Activated CD4-positive, alpha-beta T cell treated with anti-CD3 and anti-CD28 coated beads for 36 hours (primary cell): Measurements from ENCODE around the gene NKAIN4. TPM values are rescaled to one million over a fixed set of nuclear protein-coding genes. Genes with fewer than 3 reads are reported as not detected.

ENCODE experiments used
- ATAC-seq: fragments of 200-7000 bp; cut with Tn5 transposase; one replicate; pipeline ENCODE4 v1.10.0; 2021; ENCODE audit warnings: mild to moderate bottlenecking, moderate library complexity
- CTCF ChIA-PET: fragments of 350-600 bp; sonication (Branson Sonifier 250); formaldehyde crosslinking; loops from one replicate; lab custom pipeline; 2021; ENCODE audit warnings: antibody characterized with exemption; lab: Charles Lee
- POLR2A ChIA-PET: fragments of 350-600 bp; sonication (Branson Sonifier 250); formaldehyde crosslinking; loops from one replicate; lab custom pipeline; 2021; ENCODE audit warnings: antibody characterized with exemption, inconsistent platforms; lab: Charles Lee
- DNase-seq: peaks from one replicate; pipeline ENCODE4 v3.0.0-alpha.2; 2020
- H3K27ac Mint-ChIP-seq: one replicate; pipeline ENCODE4 v1.8.0; 2021; ENCODE audit warnings: mixed read lengths
- H3K27me3 Mint-ChIP-seq: one replicate; pipeline ENCODE4 v1.8.0; 2021; ENCODE audit warnings: mixed read lengths
- H3K36me3 Mint-ChIP-seq: one replicate; pipeline ENCODE4 v1.8.0; 2021; ENCODE audit warnings: low read depth, mixed read lengths
- H3K4me1 Mint-ChIP-seq: one replicate; pipeline ENCODE4 v1.8.0; 2021; ENCODE audit warnings: mixed read lengths
- H3K4me3 Mint-ChIP-seq: one replicate; pipeline ENCODE4 v1.8.0; 2021; ENCODE audit warnings: mild to moderate bottlenecking, moderate library complexity, mixed read lengths
- H3K9me3 Mint-ChIP-seq: one replicate; pipeline ENCODE4 v1.8.0; 2021; ENCODE audit warnings: low read depth, mixed read lengths
- intact Hi-C, 2 experiments: fragments of 100-400 bp; cut with DNase I in 1 of 2; cut with micrococcal nuclease in 1 of 2; formaldehyde crosslinking; loops; one replicate each; pipeline versions ENCODE4 v1.14.2 to v1.15.1; 2022 to 2024; cut with DNase I, micrococcal nuclease
- total RNA-seq, 2 experiments: library from RNA; stranded (reverse); gene quantifications; one replicate each; pipeline ENCODE4 v1.2.3, GENCODE V29; 2021

Gene NKAIN4
- total RNA-seq, 2 experiments from 2014 or later: not detected

DNA sequence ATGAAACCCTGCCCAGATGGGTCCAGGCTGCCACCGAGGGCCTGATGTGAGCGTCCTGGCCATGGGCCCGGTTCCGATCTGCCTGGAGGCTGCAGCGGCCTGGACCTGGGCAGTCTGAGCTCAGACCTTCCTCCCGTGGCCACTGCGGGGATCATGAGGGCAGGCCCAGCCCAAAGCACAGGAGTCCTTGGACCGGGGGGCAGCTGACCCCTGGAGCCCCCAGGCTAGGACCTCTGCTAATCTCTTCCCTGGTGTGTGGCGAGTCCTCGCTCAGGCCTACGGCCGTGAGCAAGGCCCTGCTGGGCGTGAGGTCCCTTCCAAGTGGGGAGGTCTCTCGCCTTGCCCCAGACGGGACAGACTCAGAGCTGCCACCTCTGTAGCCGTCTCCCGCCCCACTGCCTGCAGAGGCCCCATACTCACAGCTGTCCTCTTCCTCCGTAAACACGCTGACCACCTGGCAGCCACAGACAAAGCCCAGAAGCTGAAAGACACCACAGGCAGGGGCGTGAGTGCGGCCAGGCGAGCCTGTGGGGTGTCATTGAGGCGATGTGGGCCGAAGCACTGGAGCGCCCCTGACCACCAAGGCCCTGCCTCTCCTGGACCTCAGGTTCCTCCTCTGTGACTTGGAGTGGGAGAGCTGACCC, 10.5 kb downstream of the NKAIN4 start:
- H3K36me3 Mint-ChIP-seq: no peaks in the 10 kb centered on the region
- peaks cover 5% of the 10 kb centered on the region for H3K27me3 Mint-ChIP-seq
- ATAC-seq (no peak), DNase-seq (no peak)
- intact Hi-C loops: no loop called here
- no peaks in the 10 kb centered on the region for H3K9me3 Mint-ChIP-seq
- ChIA-PET CTCF (interaction anchor here (1.0 kb wide), 1 partner anchor 34 kb away, joined by 5 read pairs; no protein-coding TSS in a partner anchor), POLR2A (no interaction called here)
- no peak overlapping the region for H3K4me3 Mint-ChIP-seq
- no peaks in the 10 kb centered on the region for H3K4me1 Mint-ChIP-seq
- H3K27ac Mint-ChIP-seq: no peak overlapping the region

DNA sequence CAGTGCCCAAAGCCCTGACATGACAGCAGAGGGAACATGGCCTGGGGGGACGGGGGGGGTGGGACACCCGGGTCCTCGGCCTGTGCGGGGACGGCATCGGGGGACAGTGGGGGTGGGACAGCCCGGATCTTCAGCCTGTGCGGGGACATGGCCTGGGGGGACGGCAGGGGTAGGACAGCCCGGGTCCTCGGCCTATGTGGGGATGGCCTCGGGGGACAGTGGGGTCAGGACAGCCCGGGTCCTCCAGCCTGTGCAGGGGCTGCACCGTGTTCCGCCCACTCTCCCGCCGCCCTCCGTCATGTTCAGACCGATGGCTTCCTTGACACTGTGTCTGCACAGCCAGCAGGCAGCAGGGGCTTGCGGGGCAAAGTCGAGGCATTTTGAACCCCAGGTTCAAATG, 11.5 kb downstream of the NKAIN4 start:
- CTCF ChIA-PET: interaction anchor here (1.0 kb wide), 1 partner anchor 35 kb away, joined by 5 read pairs; no protein-coding TSS in a partner anchor

DNA sequence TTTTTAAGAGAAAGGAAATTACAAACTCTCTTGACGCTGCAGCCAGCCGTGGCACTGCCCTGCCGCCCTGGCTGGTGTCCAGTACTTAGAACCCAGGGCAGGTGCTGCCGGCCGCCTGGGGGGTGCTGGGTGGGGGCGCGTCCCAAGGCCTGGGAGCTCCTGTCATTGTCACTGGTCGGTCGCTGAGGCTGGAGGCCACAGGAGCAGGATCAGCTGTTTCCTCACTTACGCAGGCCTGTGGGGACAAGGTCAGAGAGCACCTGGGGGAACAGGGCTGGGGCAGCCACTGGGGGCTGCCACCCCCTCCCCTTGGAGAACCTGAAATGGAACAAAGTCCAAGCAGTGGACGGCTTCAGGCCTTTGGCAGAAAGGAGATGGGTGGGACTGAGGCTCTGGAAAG, 13.0 kb downstream of the NKAIN4 start:
- Mint-ChIP-seq H3K9me3 (no peaks in the 10 kb centered on the region), H3K4me3 (no peak overlapping the region), H3K4me1 (no peaks in the 10 kb centered on the region), H3K27me3 (no peaks in the 10 kb centered on the region), H3K27ac (no peak overlapping the region), H3K36me3 (no peaks in the 10 kb centered on the region)
- CTCF ChIA-PET: no interaction called here
- DNase-seq (no peak), ATAC-seq (no peak)
- intact Hi-C loops: no loop called here
- POLR2A ChIA-PET: no interaction called here

More for the DNA sequence above, 11.5 kb downstream of the NKAIN4 start:
- Mint-ChIP-seq H3K4me3 (no peak overlapping the region), H3K27me3 (no peaks in the 10 kb centered on the region), H3K27ac (no peak overlapping the region), H3K4me1 (no peaks in the 10 kb centered on the region), H3K9me3 (no peaks in the 10 kb centered on the region), H3K36me3 (no peaks in the 10 kb centered on the region)
- ATAC-seq (no peak), DNase-seq (no peak)
- intact Hi-C loops: no loop called here
- POLR2A ChIA-PET: no interaction called here

DNA sequence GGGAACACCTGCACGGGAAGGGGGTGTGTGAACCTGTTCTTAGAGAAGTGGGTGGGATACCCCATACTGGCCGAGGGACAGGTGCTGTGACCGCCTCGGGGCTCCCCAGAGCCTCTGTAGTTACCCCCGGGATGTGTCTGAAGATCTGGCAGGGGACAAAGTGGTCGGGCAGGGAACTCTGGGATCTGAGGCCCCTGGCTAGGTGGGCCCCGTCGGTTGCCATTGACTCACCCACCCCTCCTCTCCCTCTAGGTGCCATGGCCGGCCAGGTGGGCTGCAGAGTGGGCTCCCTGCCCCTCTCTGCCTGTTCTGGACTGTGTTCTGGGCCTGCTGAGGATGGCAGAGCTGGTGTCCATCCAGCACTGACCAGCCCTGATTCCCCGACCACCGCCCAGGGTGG, 14.3 kb downstream of the NKAIN4 start:
- DNase-seq: no peak
- H3K27me3 Mint-ChIP-seq: no peaks in the 10 kb centered on the region
- ChIA-PET CTCF (no interaction called here), POLR2A (no interaction called here)
- ATAC-seq: no peak
- no peaks in the 10 kb centered on the region for H3K9me3 Mint-ChIP-seq
- H3K4me3 Mint-ChIP-seq: no peak overlapping the region
- peaks cover 2% of the 10 kb centered on the region for H3K4me1 Mint-ChIP-seq
- intact Hi-C loops: no loop called here
- no peaks in the 10 kb centered on the region for H3K36me3 Mint-ChIP-seq
- H3K27ac Mint-ChIP-seq: no peak overlapping the region

DNA sequence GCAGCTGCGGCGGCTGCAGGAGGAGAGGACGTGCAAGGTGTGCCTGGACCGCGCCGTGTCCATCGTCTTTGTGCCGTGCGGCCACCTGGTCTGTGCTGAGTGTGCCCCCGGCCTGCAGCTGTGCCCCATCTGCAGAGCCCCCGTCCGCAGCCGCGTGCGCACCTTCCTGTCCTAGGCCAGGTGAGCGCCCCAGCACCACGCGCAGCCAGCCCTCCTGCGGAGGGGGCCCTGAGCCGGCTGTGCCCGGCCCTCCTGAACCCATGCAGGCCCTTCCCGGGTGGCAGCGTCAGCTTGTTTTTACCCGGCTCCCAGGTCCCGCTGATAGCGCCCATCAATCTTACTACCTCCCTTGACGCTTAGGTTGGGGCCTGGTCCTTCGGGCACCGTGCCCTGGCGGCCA, 14.8 kb downstream of the NKAIN4 start:
- DNase-seq (no peak), ATAC-seq (no peak)
- Mint-ChIP-seq H3K9me3 (no peaks in the 10 kb centered on the region), H3K4me1 (peaks cover 2% of the 10 kb centered on the region), H3K36me3 (no peaks in the 10 kb centered on the region), H3K27ac (no peak overlapping the region), H3K4me3 (no peak overlapping the region), H3K27me3 (no peaks in the 10 kb centered on the region)
- intact Hi-C loops: no loop called here
- POLR2A ChIA-PET: no interaction called here
- CTCF ChIA-PET: no interaction called here

DNA sequence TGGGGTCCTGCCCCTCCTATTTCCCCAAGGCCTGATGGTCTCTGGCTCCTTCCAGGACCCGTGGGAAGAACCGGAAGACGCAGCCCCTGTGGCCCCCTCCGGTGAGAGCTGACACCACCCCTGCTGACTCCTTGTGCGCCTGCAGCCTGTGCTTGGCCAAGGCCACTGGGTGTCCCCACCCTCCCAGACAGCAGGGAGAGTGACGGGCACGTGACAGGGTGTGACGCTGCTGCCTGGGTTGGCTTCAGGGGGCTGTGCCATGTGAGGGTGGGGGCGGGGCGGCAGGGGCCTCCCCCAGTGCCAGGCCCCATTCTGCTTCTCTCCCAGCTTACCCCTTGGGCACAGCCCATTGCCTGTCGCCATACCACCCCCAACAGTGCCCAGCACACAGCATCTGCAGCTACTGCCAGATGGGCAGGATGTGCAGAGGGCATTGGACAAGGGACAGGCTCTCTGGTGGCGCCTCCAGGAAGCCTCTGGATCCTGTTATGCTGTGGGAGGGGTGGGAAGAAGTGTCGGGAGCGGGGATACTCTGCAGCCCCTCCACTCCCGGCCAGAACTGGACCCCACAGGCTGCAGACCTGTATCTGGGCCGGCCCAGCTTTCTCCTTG, 15.6 kb downstream of the NKAIN4 start:
- intact Hi-C loops: no loop called here
- no peaks in the 10 kb centered on the region for H3K36me3 Mint-ChIP-seq
- ChIA-PET CTCF (no interaction called here), POLR2A (no interaction called here)
- no peak for ATAC-seq
- H3K9me3 Mint-ChIP-seq: no peaks in the 10 kb centered on the region
- H3K27me3 Mint-ChIP-seq: no peaks in the 10 kb centered on the region
- no peak overlapping the region for H3K27ac Mint-ChIP-seq
- H3K4me3 Mint-ChIP-seq: no peak overlapping the region
- DNase-seq: peak; percentile 31
- H3K4me1 Mint-ChIP-seq: peaks cover 2% of the 10 kb centered on the region

DNA sequence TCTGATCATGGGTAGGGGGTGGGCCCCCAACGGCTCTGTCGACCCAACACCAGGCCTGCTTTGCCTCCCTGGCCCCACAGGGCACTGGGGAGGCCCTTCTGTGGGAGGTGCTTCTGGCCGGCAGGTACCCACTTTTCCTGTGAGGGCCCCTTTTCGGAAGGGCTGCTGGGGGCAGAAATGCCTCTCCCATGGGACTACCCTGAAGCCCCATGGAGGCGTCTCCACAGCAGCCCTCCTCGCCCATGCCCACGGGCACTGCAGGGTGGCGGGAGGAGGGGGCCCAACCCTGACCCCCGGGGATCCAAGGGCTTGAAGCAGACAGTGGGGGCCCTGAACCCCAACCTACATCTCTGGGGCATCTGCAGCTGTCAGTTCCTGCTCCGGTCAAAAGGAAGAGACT, 16.2 kb downstream of the NKAIN4 start:
- intact Hi-C loops: no loop called here
- POLR2A ChIA-PET: no interaction called here
- Mint-ChIP-seq H3K4me1 (peaks cover 2% of the 10 kb centered on the region), H3K27me3 (no peaks in the 10 kb centered on the region), H3K27ac (no peak overlapping the region), H3K36me3 (no peaks in the 10 kb centered on the region), H3K9me3 (no peaks in the 10 kb centered on the region), H3K4me3 (no peak overlapping the region)
- CTCF ChIA-PET: no interaction called here
- ATAC-seq (no peak), DNase-seq (no peak)

DNA sequence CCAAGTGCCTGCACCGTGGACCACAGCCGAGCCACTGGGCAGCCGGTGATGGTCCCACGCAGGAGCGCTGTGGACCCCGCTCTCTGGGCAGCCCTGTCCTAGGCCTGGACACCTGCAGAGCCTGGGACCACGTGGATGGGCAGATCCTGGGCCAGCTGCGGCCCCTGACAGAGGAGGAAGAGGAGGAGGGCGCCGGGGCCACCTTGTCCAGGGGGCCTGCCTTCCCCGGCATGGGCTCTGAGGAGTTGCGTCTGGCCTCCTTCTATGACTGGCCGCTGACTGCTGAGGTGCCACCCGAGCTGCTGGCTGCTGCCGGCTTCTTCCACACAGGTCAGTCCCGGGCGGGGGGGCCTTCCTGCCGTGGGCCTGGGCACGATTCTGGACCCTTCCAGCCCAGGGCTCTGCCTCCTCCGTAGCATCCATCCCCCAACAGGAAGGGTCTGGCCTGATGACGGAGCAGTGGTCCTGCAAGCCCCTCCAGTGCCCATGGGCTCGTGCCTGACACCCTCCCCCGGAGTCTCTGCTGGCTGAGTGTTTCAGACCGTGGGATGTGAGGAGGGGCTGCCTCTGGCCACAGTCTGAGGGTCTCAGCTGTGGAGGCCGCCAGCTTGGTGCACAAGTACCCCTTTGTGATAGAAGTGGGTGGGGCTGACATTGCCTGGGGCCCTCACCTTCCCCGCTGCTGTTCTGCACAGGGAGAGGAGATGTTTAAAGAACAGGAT, 18.0 kb downstream of the NKAIN4 start:
- DNase-seq (no peak), ATAC-seq (no peak)
- POLR2A ChIA-PET: no interaction called here

DNA sequence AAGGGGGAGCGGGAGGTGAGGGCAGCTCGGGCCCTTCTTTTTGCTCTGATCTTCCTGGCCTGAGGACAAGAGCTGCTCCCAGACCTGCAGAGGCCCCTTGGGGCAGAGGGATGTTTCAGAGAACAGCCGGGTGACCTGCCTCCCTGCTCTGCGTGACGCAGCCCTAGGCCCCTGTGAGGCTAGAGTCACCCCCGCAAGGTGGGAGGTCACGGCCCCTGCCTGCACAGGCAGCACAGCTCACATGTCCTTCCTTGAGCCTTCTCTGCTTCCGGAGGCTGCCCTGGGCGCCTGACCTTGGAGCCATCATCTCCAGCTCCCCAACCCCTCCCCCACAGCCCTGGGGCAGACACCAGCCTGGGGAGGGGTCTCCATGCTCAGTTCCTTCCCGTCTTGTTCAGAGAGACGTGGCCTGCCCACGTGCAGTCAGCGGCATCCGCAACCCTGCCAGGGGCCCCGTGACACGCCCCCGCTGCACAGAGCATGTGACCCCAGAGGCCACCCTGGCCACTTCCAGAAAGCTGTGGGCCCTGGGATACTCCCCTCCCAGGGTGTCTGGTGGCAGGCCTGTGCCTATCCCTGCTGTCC, 18.8 kb downstream of the NKAIN4 start, which contains the start of gene BIRC7:
TSS of gene BIRC7 (plus strand) at position 507 of the 585 bp plus-strand sequence. CDS start 192 bp downstream, outside the sequence.
- Mint-ChIP-seq H3K36me3 (no peaks in the 10 kb centered on the region), H3K27ac (no peak within 1 kb of the TSS), H3K4me1 (peaks cover 2% of the 10 kb centered on the region), H3K9me3 (no peaks in the 10 kb centered on the region), H3K27me3 (peaks cover 9% of the 10 kb centered on the region), H3K4me3 (no peak within 1 kb of the TSS)
- ChIA-PET CTCF (interaction anchor here (1.1 to 1.8 kb wide), 3 partner anchors 11 to 146 kb away, joined by 3 to 17 read pairs (median 4); no protein-coding TSS in a partner anchor), POLR2A (no interaction called here)
- DNase-seq (peak; percentile 41), ATAC-seq (peak; percentile 60)
- intact Hi-C loops: no loop called here

More for the DNA sequence above, 18.0 kb downstream of the NKAIN4 start:
- Mint-ChIP-seq H3K36me3 (no peaks in the 10 kb centered on the region), H3K4me3 (no peak overlapping the region), H3K4me1 (peaks cover 2% of the 10 kb centered on the region), H3K27ac (no peak overlapping the region), H3K27me3 (peaks cover 9% of the 10 kb centered on the region), H3K9me3 (no peaks in the 10 kb centered on the region)
- CTCF ChIA-PET: interaction anchor here (1.8 kb wide), 1 partner anchor 12 kb away, joined by 17 read pairs; no protein-coding TSS in a partner anchor
- intact Hi-C loops: no loop called here

DNA sequence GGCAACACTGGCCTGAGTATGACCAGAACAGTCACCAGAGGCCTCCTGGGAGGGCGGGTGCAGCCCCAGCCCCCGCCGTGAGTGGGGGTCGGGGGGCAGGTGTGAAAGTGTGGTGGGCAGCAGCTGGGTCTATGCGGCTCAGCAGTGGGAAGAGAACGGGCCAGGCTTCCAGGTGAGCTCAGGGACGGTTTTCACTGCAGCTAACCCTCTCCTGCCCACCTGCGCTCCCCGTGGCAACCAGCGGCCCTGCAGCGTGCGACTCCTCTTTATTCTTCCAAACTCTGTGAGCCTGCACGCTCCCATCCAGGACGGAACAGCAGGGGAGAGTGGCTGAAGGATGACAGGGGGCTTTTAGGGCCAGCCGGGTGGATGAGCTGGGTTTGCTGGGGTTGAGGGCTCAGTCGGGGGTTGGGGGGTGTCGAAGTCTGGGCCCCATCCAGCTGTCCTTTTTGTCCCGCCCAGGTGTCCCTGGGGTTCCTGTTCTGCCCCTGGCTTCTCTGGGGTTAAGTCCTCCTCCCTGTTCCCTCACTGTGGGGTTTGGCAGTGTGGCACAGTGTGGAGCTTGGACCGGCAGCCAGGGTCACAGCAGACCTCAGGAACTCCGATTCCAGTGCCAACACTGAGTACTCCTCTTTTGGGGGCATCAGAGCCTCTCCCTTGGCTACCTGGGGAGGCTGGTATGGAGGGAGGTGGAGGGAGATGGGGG, 19.4 kb downstream of the NKAIN4 start:
- DNase-seq (peak; percentile 46), ATAC-seq (peak; percentile 57)
- CTCF ChIA-PET: interaction anchor here (1.1 to 1.8 kb wide), 3 partner anchors 11 to 147 kb away, joined by 3 to 17 read pairs (median 4); no protein-coding TSS in a partner anchor
- no peak overlapping the region for H3K27ac Mint-ChIP-seq
- no peaks in the 10 kb centered on the region for H3K36me3 Mint-ChIP-seq
- peaks cover 2% of the 10 kb centered on the region for H3K4me1 Mint-ChIP-seq
- H3K27me3 Mint-ChIP-seq: peaks cover 13% of the 10 kb centered on the region
- H3K9me3 Mint-ChIP-seq: no peaks in the 10 kb centered on the region
- H3K4me3 Mint-ChIP-seq: no peak overlapping the region
- intact Hi-C loops: loop anchor here in 1 of 2 experiments (5.0 kb wide), 1 partner anchor 178 kb away; no protein-coding TSS in a partner anchor
- POLR2A ChIA-PET: no interaction called here

DNA sequence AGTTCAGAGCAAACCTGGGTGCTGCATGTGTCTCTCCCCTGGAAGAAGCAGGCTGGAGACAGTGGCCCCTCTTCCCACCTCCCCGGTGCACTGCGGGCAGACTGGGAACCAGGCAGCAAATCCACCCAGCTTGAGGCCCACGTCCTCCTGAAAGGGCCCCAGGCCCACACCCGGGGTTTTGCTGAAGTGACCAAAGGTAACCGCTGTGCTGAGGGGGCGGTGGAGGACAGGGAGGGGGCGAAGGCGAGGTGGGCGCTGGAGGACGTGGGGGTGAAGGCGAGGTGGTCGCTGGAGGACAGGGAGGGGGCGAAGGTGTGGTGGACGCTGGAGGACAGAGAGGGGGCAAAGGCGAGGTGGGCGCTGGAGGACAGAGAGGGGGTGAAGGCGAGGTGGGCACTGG, 20.3 kb downstream of the NKAIN4 start:
- Mint-ChIP-seq H3K36me3 (no peaks in the 10 kb centered on the region), H3K27ac (no peak overlapping the region), H3K27me3 (peaks cover 16% of the 10 kb centered on the region), H3K4me3 (no peak overlapping the region), H3K4me1 (peaks cover 2% of the 10 kb centered on the region), H3K9me3 (no peaks in the 10 kb centered on the region)
- ChIA-PET CTCF (interaction anchor here (2.4 kb wide), 1 partner anchor 10 kb away, joined by 15 read pairs; no protein-coding TSS in a partner anchor), POLR2A (no interaction called here)
- no peak for DNase-seq
- intact Hi-C loops: loop anchor here in 1 of 2 experiments (5.0 kb wide), 1 partner anchor 177 kb away; no protein-coding TSS in a partner anchor
- ATAC-seq: no peak
